HG03175 (cell line): ENCODE results near the gene CASK.

ENCODE experiments used
- ATAC-seq: cut with Tn5 transposase; IDR thresholded peaks from one replicate; pipeline ENCODE4 v1.9.1; 2021; ENCODE audit warnings: mild to moderate bottlenecking, moderate library complexity; ENCODE audit not compliant: unreplicated experiment

The CASK gene

DNA sequence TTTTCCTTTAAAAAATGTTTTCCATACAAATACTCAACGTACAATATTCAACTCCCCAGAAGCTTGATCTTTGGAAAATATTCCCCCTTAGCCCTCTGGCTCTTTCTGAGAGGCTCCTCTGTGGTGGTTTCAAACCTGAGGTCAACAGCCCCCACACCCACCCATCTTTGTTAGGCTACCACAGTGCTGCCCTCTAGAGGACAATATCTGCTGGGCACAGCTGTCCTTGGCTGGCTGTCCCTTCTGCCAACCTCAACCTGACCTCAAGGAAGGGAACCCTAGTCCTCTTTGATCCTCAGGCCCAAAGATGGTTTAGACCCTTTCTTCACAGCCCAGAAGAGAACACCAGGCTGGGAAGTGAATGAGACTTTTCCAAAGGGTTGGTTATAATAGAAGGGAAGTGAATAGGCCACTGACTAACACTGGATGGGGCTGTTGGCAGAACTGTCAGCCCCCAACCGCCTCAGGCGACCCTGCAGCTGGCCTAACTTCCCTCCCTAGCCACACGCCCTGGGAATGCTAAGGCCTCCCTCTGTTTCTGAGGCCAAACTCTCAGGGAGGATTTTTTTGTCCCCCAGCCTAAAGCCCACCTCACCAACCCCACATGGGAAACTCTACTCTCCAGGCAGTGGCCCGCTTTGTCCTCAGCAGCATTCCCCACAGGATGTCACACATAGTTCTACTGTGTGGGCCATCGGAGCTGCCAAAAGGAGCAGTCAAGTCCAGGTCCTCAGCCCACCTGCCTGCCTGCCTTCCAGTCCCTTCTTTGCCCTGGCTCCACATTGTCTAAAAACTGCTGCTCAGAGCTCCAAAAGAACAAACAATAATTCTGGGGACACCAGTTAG lies 441.9 kb downstream of the CASK start:
- ATAC-seq = no peak

DNA sequence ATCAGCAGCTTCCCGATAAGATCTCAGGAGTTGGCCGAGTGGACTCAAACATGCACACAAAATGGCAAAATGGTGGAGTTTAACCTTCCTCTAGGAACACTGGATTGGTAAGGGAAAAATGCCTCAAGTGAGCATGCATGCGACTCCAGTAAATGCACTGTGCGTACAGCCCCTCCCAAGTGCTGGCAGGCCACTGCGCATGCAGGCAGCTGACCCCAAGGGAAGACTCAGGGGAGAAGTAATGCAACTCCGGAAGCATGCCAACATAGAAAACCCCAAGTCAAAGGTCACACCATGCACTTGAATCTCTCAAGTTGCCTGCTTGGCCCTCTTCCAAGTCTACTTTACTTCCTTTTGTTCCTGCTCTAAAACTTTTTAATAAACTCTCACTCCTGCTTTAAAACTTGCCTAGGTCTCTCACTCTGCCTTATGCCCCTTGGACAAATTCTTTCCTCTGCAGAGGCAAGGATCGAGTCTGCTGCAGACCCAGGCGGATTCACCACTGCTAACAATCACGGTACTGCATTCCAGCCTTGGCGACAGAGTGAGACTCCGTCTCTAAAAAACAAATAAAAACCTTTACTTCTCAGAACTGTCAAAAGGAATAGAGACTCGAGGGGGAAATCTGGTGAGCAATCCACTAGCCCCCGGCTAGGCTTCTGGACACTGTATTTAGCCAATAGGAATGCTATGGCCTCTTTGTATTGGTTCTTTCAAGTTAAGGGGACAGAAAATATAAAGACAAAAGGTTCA lies 442.7 kb downstream of the CASK start:
- no peak for ATAC-seq

DNA sequence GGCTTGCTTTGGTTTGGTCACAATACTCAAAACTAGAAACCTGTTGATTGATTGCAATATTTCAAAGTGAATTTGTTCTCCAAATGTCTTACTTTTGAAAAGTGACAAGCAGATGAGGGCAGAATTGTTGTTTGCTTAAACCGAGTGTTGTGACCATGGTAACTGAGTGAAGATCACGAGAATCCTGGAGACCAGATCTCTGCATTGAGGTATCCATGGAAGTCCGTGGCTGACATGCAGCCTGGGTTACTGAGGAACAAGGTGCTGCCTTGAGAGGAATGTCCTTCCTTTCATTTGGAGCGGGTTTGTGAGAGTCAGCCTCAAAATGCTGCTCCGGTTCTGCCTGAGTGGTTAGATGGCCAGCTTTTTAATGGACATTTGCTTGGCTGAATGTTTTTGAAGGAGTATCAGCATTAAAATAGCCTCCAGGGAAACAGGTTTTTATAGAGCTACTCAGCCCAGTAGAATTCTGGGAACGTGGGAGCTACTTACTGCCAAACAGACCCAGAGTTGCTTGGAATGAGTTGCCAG lies 444.9 kb downstream of the CASK start:
- no peak for ATAC-seq

DNA sequence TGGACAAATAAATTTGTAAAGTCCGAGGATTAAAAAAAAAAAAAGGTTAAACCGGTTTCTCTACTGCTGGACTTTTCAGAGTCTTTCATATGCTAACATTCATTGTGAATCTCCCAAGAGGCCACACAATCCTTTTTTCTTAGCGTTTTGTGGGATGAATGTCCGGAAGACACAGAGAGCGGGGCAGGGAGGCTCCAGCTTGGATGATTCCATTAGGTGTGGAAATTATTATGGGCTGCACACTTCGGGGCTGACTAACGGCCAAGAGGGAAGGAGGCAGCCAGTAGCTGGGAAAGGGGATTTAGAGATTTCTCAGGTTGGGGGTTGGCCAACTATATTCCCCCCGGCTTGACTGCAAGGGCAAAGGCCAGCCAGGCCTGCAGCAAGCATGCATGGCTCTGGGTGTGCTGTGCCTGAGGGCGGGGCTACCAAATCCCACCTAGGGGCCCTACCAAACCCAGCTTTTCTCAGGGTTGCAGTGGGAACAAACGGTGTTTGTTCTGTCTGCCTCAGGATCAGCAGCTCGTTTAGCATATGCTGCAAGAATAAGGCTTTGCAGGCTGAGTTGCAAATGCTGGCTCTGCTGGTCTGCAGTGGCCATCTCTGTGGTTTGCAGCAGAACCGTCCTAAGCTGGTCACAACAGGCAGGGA lies 447.6 kb downstream of the CASK start:
- no peak for ATAC-seq

DNA sequence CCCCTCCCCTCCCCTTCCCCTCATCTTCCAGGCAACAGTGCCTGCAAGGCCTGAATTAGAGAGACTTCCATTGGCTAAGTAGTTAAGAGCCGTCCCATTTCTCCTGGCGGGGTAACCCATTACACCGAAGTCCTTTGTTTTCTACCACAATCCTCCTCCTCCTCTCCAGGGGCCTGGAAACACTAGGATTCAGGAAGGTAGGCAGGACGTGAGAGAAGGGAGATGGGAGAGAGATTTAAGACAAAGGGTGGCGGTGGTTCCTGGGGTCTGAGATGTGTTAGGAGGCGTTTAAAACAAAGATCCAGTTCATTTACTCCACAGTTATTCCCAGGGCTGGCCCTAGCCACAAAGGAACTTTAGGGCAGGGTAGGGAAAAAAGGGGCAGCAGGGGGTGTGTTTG lies 448.2 kb downstream of the CASK start:
- no peak for ATAC-seq

DNA sequence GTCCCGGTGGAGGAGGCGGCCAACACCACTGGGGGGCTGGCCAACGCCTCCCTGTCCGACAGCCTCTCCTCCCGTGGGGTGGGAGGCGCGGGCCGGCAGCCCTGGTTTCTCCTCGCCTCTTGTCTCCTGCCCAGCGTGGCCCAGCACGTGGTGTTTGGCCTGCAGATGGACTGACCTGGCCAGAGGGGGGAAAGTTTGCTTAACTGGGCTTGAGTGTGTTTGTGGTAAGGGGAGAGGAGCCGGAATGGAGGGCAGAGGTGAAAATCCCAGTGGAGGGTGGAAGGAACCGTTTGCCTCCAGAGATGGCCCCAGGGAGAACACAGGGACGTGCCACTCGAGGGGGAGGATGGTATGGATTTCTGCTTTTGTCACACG lies 448.6 kb downstream of the CASK start:
- no peak for ATAC-seq

DNA sequence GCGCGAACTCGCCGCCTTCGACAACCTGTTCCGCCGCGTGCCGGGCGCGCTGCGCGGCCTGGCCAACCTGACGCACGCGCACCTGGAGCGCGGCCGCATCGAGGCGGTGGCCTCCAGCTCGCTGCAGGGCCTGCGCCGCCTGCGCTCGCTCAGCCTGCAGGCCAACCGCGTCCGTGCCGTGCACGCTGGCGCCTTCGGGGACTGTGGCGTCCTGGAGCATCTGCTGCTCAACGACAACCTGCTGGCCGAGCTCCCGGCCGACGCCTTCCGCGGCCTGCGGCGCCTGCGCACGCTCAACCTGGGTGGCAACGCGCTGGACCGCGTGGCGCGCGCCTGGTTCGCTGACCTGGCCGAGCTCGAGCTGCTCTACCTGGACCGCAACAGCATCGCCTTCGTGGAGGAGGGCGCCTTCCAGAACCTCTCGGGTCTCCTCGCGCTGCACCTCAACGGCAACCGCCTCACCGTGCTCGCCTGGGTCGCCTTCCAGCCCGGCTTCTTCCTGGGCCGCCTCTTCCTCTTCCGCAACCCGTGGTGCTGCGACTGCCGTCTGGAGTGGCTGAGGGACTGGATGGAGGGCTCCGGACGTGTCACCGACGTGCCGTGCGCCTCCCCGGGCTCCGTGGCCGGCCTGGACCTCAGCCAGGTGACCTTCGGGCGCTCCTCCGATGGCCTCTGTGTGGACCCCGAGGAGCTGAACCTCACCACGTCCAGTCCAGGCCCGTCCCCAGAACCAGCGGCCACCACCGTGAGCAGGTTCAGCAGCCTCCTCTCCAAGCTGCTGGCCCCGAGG lies 449.2 kb downstream of the CASK start:
- no peak for ATAC-seq

DNA sequence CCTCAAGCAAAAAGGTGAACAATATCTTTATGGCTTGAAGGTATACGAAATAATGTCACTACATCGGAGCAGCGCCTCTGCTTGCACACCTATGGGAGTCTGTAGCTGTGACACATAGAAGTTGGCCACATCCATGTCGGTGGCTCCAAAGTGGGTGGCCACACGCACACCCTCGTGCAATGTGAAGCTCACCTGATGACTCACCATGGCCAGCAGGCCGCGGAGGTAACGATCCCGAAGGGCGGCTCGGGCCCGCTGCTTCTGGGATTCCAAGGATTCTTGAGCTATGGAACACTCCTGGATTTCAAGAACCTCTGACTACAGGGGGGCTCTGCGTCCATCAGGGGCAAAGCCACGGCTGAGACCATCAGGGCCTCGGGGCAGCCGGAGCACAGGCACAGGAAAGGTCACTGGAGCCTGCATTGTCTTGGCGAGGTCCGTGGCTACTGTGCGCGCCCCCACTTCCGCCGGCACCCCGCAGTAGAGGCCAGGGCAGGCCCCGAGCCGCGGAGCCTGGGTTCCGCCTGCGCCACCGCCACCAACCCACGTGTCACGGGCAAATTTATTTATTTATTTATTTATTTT lies 451.0 kb downstream of the CASK start:
- ATAC-seq = no peak

DNA sequence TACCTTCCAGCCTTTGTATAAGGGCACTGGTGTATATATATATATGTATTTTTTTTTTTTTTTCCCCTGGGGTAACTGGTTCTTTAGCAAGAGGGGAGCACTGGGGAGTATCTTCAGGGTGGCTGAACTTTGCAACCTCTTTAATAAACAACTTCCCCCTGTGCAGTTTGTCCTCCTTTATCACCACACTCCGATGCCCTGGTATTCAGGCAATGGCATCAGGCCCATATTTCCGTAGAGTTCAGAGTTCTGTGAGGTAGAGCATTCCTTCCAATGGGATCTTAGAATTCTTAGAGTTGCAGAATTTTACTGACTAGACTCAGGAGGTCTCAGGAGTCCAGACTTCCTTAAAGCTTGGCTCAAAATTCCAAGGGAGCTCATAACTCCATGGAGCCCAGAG lies 451.6 kb downstream of the CASK start:
- no peak for ATAC-seq

DNA sequence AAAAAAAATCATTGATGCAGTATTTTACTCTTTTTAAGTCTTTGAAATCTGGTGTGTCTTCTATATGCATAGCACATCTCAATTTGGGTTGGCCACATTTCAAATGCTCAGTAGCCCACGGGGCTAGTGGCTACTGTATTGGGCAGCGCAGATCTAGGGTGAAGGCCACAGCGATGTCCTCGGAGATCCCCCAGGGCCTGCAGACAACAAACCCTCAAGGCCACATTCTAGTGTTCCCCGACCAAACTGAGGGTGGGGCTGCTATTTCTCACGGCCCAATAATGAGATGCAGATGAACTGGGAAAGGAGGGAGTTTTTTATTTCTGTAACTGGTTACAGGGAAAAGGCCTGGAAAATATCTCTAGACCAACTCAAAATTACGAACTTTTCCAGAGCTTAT lies 452.6 kb downstream of the CASK start:
- no peak for ATAC-seq

DNA sequence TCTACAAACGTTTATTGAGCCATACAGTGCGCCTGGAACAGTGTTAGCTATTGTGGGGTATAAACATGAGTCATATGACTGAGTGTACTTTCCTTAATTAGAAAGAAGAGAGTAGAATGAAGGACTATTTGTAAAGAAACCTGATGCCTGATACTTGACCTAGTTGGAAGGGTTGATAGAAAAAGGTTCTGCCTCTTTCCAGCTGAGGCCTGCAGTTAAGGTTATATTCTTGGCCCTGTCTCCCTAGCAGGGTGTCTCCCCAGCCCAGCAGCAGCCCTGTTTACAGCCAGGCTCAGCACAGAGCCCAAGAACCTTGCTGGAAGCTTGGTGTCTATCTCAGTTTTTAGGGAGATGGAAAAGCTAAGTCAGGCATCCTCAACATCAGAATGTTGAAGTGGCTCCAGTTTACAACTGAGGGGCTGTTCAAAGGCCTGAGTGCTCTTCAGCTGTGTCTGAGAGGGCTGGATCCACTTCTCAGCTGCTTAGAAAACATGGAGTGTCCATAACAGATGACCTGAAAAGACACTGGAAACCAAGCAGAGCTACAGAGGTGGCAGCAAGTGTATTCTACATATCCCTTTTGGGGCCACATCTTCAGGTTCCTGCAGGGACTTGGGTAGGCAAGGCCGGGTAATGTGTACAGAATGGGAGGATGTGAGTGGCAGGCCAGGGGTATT lies 454.6 kb downstream of the CASK start:
- no peak for ATAC-seq
